NCI-H2081 treated with DMSO at 0.1 percent for 48 hours (cell line): ENCODE data around the gene FNDC8.
"Not testable (repeated sequence)": the region's sequence is repeated elsewhere in the genome, so short reads cannot be mapped to it uniquely, and the experiment has no call there.

ENCODE experiments used
- DNase-seq: peaks from one replicate; lab custom pipeline; 2025; lab: John Stamatoyannopoulos, UW

FNDC8 gene

GRCh38 chr17:35171834-35172233 lies 50.4 kb downstream of the FNDC8 start:
- no peak for DNase-seq

DNA sequence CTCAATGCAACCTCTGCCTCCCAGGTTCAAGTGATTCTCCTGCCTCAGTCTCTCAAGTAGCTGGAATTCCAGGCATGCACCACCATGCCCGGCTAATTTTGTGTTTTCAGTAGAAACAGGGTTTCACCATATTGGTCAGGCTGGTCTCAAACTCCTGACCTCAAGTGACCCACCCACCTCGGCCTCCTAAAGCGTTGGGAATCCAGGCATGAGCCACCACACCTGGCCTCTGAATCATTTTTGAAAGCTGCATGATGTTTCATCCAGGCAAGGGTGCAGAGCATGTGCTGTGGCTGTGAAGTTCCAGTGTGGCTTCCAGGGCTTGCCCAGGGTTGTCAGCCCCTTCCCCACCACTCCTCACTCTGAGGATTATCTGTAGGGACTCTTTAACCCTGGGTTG lies 50.9 kb downstream of the FNDC8 start:
- not testable (repeated sequence) for DNase-seq

DNA sequence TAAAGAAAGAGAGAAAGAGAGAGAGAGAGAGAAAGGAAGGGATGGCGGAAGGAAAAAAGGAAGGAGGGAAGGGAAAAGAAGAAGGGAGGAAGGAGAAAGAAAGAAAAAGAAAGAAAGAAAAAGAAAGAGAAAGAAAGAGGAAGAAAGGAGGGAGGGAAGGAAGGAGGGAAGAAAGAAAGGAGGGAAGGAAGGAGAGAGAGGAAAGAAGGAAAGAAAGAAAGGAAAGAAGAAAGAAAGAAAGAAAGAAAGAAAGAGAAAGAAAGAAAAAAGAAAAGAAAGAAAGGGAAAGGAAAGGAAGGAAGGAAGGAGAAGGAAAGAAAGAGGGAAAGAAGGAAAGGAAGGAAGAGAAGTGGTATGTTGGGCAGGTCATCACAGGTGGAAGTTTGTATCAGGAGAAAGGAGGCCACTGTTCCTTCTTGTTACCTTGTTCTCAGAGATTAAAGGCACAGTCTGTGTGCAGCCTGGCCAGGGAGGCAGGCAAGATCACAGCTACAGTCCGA lies 53.5 kb downstream of the FNDC8 start:
- no peak for DNase-seq

GRCh38 chr17:35175638-35176415 lies 54.4 kb downstream of the FNDC8 start:
- no peak for DNase-seq

- DNase-seq: no peak
Observed at GRCh38 chr17:35176897-35177296, 55.5 kb downstream of the FNDC8 start.

- not testable (repeated sequence) for DNase-seq
Observed at GRCh38 chr17:35179379-35179778, 58.0 kb downstream of the FNDC8 start.
